ENCODE data around the gene POLD4. TPM values are rescaled to one million over a fixed set of nuclear protein-coding genes. Genes with fewer than 3 reads are reported as not detected.
"Not testable (repeated sequence)": the region's sequence is repeated elsewhere in the genome, so short reads cannot be mapped to it uniquely, and the experiment has no call there.

The POLD4 gene
- total RNA-seq, 2 donors from 2014 or later: 54.5 to 59.3 TPM

- DNase-seq: no peak
- ATAC-seq: no peak
- intact Hi-C loops (cut with DNase I): loop anchor here (5.0 kb wide), 1 partner anchor 37 kb away; no protein-coding TSS in a partner anchor
These were observed 8.0 kb downstream of the POLD4 start for GRCh38 chr11:67345247-67345919.

- intact Hi-C loops (cut with DNase I): no loop called here
- no peak for DNase-seq
- ATAC-seq: no peak
These were observed 9.1 kb downstream of the POLD4 start for GRCh38 chr11:67344264-67344663.

- ATAC-seq: no peak
- DNase-seq: no peak
- intact Hi-C loops (cut with DNase I): no loop called here
These were observed 16.1 kb downstream of the POLD4 start for GRCh38 chr11:67337257-67337656.

- DNase-seq: no peak
- no peak for ATAC-seq
- intact Hi-C loops (cut with DNase I): no loop called here
These were observed 21.2 kb downstream of the POLD4 start for GRCh38 chr11:67332081-67332691.

DNA sequence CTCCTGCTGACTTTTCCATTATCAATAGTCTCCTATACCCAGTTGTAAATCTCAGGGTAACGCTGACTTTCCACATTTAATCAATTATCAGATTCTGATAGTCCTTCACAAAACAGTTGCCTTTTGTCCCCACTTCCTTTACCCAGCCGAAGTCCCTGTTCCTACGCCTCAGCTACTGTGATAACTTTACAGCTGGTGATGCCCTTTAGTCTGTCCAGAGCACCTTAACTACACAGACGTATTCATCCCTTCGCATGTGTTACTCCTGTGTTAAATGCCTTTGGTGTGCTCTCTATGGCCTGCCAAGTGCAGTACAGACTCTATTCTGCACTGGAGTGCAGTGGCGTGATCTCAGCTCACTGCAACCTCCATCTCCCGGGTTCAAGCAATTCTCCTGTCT lies 29.8 kb downstream of the POLD4 start:
- DNase-seq: no peak
- intact Hi-C loops (cut with DNase I): no loop called here
- no peak for ATAC-seq

- no peak for ATAC-seq
- intact Hi-C loops (cut with DNase I): no loop called here
- no peak for DNase-seq
These were observed 31.3 kb downstream of the POLD4 start for GRCh38 chr11:67322049-67322448.

DNA sequence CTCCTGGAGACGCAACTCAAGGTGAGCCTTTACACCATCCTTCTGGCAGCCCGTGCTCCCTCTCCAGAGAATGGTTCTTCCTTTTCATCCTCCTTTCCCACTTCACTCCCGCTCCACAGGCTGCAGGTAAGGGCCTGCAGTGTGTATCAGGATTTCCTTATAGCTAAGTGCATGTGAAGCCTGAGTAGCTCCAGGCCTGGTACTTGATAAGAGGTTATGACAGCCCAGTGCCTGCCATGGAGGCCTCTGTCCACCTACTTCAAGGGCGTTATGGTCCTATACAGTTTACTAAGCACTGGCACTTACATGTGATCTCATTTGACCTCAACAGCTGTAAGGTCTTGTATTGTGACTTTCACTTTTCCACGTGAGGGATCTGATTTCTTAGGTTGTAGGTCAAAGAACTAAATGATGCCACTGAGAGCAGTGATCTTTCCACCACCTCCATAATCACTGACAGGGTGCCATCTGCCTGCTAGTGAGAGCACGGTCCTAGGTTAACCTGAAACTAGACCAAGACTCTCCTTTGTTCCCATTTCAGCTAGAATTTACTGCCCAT lies 32.0 kb downstream of the POLD4 start:
- DNase-seq (no peak), ATAC-seq (no peak)
- intact Hi-C loops (cut with DNase I): no loop called here

DNA sequence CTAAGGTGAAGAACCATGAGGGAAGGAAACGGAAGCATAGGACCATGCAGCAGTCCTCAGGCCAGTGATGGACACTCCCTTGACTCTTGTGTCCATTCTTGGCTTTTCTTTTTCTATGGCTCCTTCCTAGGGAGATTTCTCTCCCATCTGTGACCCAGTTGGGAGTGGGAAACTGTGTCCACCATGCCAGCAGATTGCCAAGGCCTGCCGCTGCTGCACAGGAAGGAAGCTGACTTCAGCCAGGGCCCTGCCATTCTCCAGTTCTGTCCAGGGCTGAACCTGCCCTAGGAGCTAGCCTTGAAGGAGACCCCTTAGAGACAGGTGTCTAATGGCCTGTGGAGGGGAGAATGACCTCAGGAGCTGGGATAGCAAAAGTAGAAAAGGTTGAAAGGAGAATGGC lies 32.7 kb downstream of the POLD4 start:
- DNase-seq (no peak), ATAC-seq (no peak)
- intact Hi-C loops (cut with DNase I): no loop called here

- DNase-seq (no peak), ATAC-seq (no peak)
- intact Hi-C loops (cut with DNase I): no loop called here
These were observed 33.3 kb downstream of the POLD4 start for GRCh38 chr11:67320011-67320410.

DNA sequence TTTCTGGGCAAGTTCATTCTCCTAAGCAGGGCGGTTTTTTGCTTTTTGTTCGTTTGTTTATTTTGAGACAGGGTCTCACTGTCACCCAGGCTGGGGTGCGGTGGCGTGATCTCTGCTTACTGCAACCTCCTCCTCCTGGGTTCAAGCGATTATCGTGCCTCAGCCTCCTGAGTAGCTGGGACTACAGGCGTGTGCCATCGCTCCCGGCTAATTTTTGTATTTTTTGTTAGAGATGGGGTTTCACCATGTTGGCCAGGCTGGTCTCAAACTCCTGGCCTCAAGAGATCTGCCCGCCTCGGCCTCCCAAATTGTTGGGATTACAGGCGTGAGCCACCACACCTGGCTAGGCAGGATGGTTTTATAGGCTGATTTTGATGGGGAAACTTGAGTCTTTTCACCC lies 34.5 kb downstream of the POLD4 start:
- not testable (repeated sequence) for DNase-seq
- intact Hi-C loops (cut with DNase I): loop anchor here in 1 of 2 donors (5.0 kb wide), 1 partner anchor 237 kb away; no protein-coding TSS in a partner anchor

GRCh38 chr11:67317888-67318555 lies 35.3 kb downstream of the POLD4 start:
- ATAC-seq (peak; percentile 19 to 27), DNase-seq (no peak)
- intact Hi-C loops (cut with DNase I): loop anchor here (1.0 to 5.0 kb wide), 4 partner anchors 49 to 236 kb away; partner anchors contain the start of gene GRK2 (in 1 of the 2)

More for the DNA sequence above, 34.5 kb downstream of the POLD4 start:
- ATAC-seq: not testable (repeated sequence)

GRCh38 chr11:67317205-67317887 lies 36.0 kb downstream of the POLD4 start:
- intact Hi-C loops (cut with DNase I): loop anchor here (1.0 to 5.0 kb wide), 4 partner anchors 49 to 235 kb away; partner anchors contain the start of gene GRK2 (in 1 of the 2)
- ATAC-seq: peak; percentile 93 to 94
- peak; percentile 97 for DNase-seq

GRCh38 chr11:67316882-67317204 lies 36.5 kb downstream of the POLD4 start:
- DNase-seq: no peak
- intact Hi-C loops (cut with DNase I): loop anchor here (1.0 to 5.0 kb wide), 4 partner anchors 48 to 235 kb away; partner anchors contain the start of gene GRK2 (in 1 of the 2)
- no peak for ATAC-seq

GRCh38 chr11:67315325-67315909 lies 37.9 kb downstream of the POLD4 start:
- no peak for ATAC-seq
- intact Hi-C loops (cut with DNase I): loop anchor here in 1 of 2 donors (5.0 kb wide), 1 partner anchor 233 kb away; no protein-coding TSS in a partner anchor
- no peak for DNase-seq

DNA sequence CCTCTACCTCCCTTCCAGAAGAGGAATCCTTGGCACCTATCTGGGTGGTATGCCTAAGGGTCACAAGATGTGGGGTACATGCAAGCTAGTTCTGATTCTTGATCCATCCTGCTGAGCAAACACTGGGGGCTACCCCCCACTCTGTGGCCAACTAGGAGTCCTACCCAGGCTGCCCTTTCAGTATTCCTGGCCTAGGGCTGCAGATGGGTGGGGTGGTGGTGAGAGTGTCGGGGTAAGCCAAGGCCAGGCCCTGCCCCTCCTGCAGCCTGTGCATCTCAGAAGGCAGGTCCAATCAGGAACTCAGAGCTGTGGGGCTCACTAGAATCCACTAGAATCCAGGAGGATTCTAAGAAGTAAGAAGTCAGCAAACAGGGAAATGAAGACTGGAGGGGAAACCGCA lies 39.1 kb downstream of the POLD4 start:
- intact Hi-C loops (cut with DNase I): no loop called here
- ATAC-seq: no peak
- no peak for DNase-seq

GRCh38 chr11:67313125-67313890 lies 40.0 kb downstream of the POLD4 start:
- no peak for DNase-seq
- no peak for ATAC-seq
- intact Hi-C loops (cut with DNase I): no loop called here

DNA sequence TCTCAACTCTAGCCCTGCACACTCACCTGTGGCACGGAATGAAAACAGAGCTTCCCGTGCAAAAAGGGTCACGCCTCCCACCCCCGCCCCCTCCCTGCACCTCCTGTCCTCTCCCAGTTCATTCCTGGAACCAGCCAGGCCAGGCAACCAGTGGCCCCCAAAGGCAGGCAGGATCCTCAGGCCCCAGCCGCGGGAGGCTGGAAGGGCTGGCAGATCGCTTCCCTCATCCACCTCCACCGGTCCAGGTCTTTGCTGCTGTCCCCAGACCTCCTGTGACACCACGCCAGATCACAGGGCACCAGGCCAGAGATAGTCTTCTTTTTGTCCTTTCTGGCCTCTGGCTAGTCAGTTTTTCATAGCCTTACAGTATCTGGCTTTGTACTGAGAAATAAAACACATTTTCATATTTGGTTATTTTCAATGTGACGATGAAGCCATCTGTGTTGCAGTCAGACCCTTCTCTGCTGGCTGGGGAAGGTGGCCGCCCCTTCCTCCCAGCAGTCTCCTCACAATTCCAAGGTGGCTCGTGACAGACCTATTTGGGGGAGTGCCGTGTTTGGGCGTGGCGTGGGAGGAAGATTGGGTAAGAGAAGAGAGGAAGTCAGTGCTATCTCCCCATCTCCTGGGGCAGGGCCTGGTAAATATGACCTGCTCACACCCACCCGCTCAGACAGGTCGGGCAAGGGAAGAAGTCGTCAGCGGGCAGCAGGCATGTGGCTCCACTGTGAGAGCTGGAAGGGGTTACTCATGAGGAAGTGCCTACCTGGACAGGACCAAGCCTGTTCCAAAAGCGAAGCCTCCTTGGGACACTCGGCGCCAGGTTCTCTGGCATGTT lies 40.9 kb downstream of the POLD4 start:
- intact Hi-C loops (cut with DNase I): no loop called here
- no peak for DNase-seq
- ATAC-seq: no peak

All from left cardiac atrium (tissue), 4 donors.